BE2C (cell line): ENCODE measurements around the gene TOMM7.
"Not testable (repeated sequence)": the region's sequence is repeated elsewhere in the genome, so short reads cannot be mapped to it uniquely, and the experiment has no call there.

Experiments
- DNase-seq: peaks from one replicate; pipeline ENCODE4 v3.0.0-alpha.2; 2020
- H3K27me3 ChIP-seq: fragments of 250-450 bp; sonication (Bioruptor Pico); 2 replicates; pipeline ENCODE4 v1.5.1; 2020; ENCODE audit warnings: mild to moderate bottlenecking
- H3K36me3 ChIP-seq: fragments of 250-450 bp; sonication (Bioruptor Pico); 2 replicates; pipeline ENCODE4 v1.5.1; 2020; ENCODE audit warnings: mild to moderate bottlenecking
- H3K4me1 ChIP-seq: fragments of 250-450 bp; sonication (Bioruptor Pico); 2 replicates; pipeline ENCODE4 v1.5.1; 2020
- H3K4me3 ChIP-seq: 2 replicates; pipeline ENCODE4 v1.5.1; 2011; ENCODE audit warnings: low read depth, low read length
- H3K9me3 ChIP-seq: fragments of 250-450 bp; sonication (Bioruptor Pico); 2 replicates; pipeline ENCODE4 v1.5.1; 2020
- CTCF ChIP-seq: IDR thresholded peaks from 2 replicates; pipeline ENCODE4 v1.5.1; 2012; ENCODE audit warnings: mild to moderate bottlenecking, low read depth, low read length

The TOMM7 gene

DNA sequence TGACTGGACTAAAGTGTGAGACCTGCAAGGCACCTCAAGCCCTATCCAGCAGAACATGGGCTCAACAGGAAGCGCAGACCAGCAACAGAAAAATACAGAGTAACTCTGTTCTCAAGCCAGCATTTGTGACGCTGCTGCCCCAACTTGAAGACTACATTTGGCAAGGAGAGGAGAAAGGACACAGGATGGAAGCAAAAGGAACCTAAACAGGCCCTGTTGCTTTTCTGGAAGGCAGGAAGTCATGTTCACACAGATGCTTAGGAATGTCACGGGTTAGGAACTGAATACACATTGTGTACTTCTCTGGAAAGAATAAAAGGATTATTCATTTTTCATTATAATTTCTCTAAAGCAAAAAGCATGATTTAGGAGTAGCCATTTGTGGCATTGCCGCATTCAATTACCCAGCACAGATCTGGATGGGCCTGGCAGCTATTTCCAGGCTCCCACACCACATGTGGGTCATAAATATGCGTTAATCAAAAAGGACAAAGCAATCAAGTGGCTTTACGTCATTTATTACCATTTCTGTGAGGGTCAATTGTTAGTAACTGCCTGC is 19.8 kb upstream of the TOMM7 start:
- Histone ChIP-seq H3K4me1 (no peaks in the 10 kb centered on the region), H3K4me3 (no peak overlapping the region), H3K27me3 (peaks cover 4% of the 10 kb centered on the region; the same call in 1 of the 2 replicates), H3K9me3 (no peaks in the 10 kb centered on the region), H3K36me3 (no peaks in the 10 kb centered on the region)
- no peak for DNase-seq
- TF ChIP-seq CTCF, result no peak

GRCh38 chr7:22841954-22842353 is 19.3 kb upstream of the TOMM7 start:
- no peaks in the 10 kb centered on the region for H3K36me3 ChIP-seq
- no peak for DNase-seq
- no peaks in the 10 kb centered on the region for H3K4me1 ChIP-seq
- peaks cover 4% of the 10 kb centered on the region; the same call in 1 of the 2 replicates for H3K27me3 ChIP-seq
- no peak overlapping the region for H3K4me3 ChIP-seq
- no peak for TF ChIP-seq CTCF
- H3K9me3 ChIP-seq, result no peaks in the 10 kb centered on the region

DNA sequence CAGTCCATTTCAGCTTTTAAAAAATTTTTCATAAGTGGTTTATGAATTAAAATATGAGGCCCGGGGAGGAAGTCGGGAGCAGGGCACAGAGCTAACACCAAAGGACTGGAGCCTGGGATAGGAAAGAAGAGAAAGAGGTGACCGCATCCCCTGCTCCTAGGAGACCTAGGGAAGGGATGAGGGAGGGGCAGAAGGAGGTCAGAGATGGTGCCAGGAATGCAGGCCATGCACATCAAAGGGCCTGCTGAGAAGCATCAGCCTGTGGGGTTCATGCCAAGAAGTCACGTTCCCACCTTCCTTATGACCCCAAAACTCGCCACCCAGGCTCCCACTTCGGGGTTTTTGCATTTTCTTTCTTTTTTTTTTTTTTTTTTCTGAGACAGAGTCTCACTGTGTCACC is 14.7 kb upstream of the TOMM7 start:
- DNase-seq, result no peak
- Histone ChIP-seq H3K4me3 (no peak overlapping the region), H3K9me3 (no peaks in the 10 kb centered on the region), H3K4me1 (peaks cover 7% of the 10 kb centered on the region; the same call in 1 of the 2 replicates), H3K27me3 (0 out of 2 replicates have a peak, but pooled peaks cover 4% of the 10 kb centered on the region), H3K36me3 (no peaks in the 10 kb centered on the region)
- no peak for TF ChIP-seq CTCF

- not testable (repeated sequence) for DNase-seq, H3K4me3 ChIP-seq, H3K9me3 ChIP-seq
Observed at GRCh38 chr7:22836506-22836905, 13.9 kb upstream of the TOMM7 start.

GRCh38 chr7:22833957-22834356 is 11.3 kb upstream of the TOMM7 start:
- H3K4me3 ChIP-seq, result no peak overlapping the region
- H3K36me3 ChIP-seq, result no peaks in the 10 kb centered on the region
- no peak for DNase-seq
- peaks cover 7% of the 10 kb centered on the region; the same call in 1 of the 2 replicates for H3K4me1 ChIP-seq
- no peaks in the 10 kb centered on the region; the same call in 1 of the 2 replicates for H3K27me3 ChIP-seq
- no peak for TF ChIP-seq CTCF
- no peaks in the 10 kb centered on the region for H3K9me3 ChIP-seq

More at GRCh38 chr7:22836506-22836905, 13.9 kb upstream of the TOMM7 start:
- H3K4me1 ChIP-seq, H3K36me3 ChIP-seq, H3K27me3 ChIP-seq: not testable (repeated sequence)

DNA sequence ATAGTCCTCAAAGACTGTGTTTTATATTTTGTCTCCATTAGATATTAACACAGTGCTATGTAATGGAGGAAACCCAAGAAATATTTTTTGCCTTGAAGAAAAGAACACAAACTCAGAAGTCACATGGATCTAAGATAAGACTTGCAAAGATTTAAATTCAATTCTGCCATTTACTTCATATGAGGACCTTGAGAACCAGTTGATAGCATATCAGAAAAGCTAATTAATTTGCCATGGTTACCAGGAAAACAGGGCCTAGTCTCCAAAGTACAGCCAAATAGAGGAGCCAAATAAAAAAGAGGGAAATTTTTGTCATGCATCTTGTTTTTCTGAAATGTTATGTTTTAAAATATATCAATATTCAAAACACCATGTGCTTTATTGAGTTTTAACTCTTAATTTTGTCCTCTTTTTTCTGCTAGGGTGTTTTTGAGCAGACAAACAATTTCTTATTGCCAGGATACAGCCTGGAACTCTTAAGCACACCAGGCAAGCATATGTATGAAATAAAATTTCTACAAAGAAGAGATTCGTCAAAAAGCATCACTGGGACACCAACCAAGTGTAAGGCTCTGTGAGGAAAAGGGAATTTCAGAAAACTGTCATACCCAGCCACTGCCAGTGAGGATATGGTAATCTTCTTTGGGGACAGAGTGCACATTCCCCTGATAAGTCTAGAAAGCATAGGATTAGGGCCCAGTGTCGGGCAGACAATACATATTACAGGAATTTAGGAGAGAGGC is 10.6 kb upstream of the TOMM7 start:
- TF ChIP-seq CTCF, result no peak

More for the DNA sequence above, 10.6 kb upstream of the TOMM7 start:
- DNase-seq, result no peak
- H3K36me3 ChIP-seq, result no peaks in the 10 kb centered on the region
- no peak overlapping the region for H3K4me3 ChIP-seq
- no peaks in the 10 kb centered on the region; the same call in 1 of the 2 replicates for H3K27me3 ChIP-seq
- no peaks in the 10 kb centered on the region for H3K9me3 ChIP-seq
- H3K4me1 ChIP-seq, result peaks cover 7% of the 10 kb centered on the region; the same call in 1 of the 2 replicates
